Endodermal cell (in vitro differentiated cells): ENCODE results near the gene NFAT5. TPM values are rescaled to one million over a fixed set of nuclear protein-coding genes. Genes with fewer than 3 reads are reported as not detected.
"Not testable (repeated sequence)": the region's sequence is repeated elsewhere in the genome, so short reads cannot be mapped to it uniquely, and the experiment has no call there.

Experiments
- DNase-seq: peaks from one replicate; pipeline ENCODE4 v3.0.0-alpha.2; 2017
- H3K27ac ChIP-seq: 2 replicates; pipeline ENCODE4 v1.5.1; 2013; ENCODE audit warnings: mild to moderate bottlenecking, low read depth, low read length, moderate library complexity
- H3K27me3 ChIP-seq: 2 replicates; pipeline ENCODE4 v1.6.1; 2013; ENCODE audit warnings: mild to moderate bottlenecking, low read length, moderate library complexity; ENCODE audit not compliant: insufficient read depth, control insufficient read depth, poor library complexity, severe bottlenecking
- H3K36me3 ChIP-seq: 2 replicates; pipeline ENCODE4 v1.7.0; 2013; ENCODE audit warnings: mild to moderate bottlenecking, low read length, moderate library complexity; ENCODE audit not compliant: control insufficient read depth, insufficient read depth
- H3K4me1 ChIP-seq: one replicate; pipeline ENCODE4 v1.7.0; 2013; ENCODE audit warnings: low read length; ENCODE audit not compliant: control insufficient read depth, insufficient read depth
- H3K4me3 ChIP-seq: 2 replicates; pipeline ENCODE4 v1.5.1; 2013; ENCODE audit warnings: mild to moderate bottlenecking, low read length, moderate library complexity
- H3K9ac ChIP-seq: 2 replicates; pipeline ENCODE4 v1.6.1; 2013; ENCODE audit warnings: mild to moderate bottlenecking, low read length, moderate library complexity; ENCODE audit not compliant: poor library complexity, severe bottlenecking; ENCODE audit errors: extremely low read depth
- H3K9me3 ChIP-seq: 2 replicates; pipeline ENCODE4 v1.6.1; 2013; ENCODE audit warnings: mild to moderate bottlenecking, low read length, moderate library complexity; ENCODE audit not compliant: control insufficient read depth
- H3K27ac Mint-ChIP-seq: 2 replicates; pipeline ENCODE4 v1.8.0; 2020; ENCODE audit warnings: mixed read lengths
- H3K27me3 Mint-ChIP-seq: 2 replicates; pipeline ENCODE4 v1.8.0; 2021; ENCODE audit warnings: mild to moderate bottlenecking, mixed read lengths; ENCODE audit not compliant: insufficient read depth
- H3K36me3 Mint-ChIP-seq: 2 replicates; pipeline ENCODE4 v1.8.0; 2020; ENCODE audit warnings: low read depth, mixed read lengths
- H3K4me1 Mint-ChIP-seq: 2 replicates; pipeline ENCODE4 v1.8.0; 2020; ENCODE audit warnings: mixed read lengths
- H3K4me3 Mint-ChIP-seq: 2 replicates; pipeline ENCODE4 v1.8.0; 2020; ENCODE audit warnings: mild to moderate bottlenecking, moderate library complexity, mixed read lengths
- H3K9me3 Mint-ChIP-seq: 2 replicates; pipeline ENCODE4 v1.8.0; 2020; ENCODE audit warnings: mild to moderate bottlenecking, mixed read lengths
- WGBS, 2 experiments: methylation state at CpG; one replicate each; pipeline versions ENCODE4 v1.1.5 to v1.1.7; 2013; ENCODE audit warnings: missing lambda C conversion rate in 2 of 2, mixed read lengths in 1 of 2; ENCODE audit not compliant: insufficient coverage in 1 of 2, insufficient read length in 1 of 2; 5-methylcytosine and 5-hydroxymethylcytosine counted together
- total RNA-seq, 2 donors: library from RNA; stranded (reverse); fragmentation: NEBNext Ultra II Directional in 1 of 2; extraction: Animal tissue kit (Norgen Biotek cat#: 25700) in 1 of 2; gene quantifications; 2 replicates in 1 of 2; 3 replicates in 1 of 2; pipeline ENCODE4 v1.2.1, GENCODE V29; 2021
- TF ChIP-seq, protein P1 (sequence below): fragments of 200-600 bp; sonication (generic); conservative IDR thresholded peaks from 2 replicates; pipeline ENCODE4 v1.5.0; 2021; ENCODE audit warnings: antibody characterized with exemption, mild to moderate bottlenecking

NFAT5 gene
- total RNA-seq, 2 donors from 2014 or later, result 38.8 to 40.3 TPM

DNA sequence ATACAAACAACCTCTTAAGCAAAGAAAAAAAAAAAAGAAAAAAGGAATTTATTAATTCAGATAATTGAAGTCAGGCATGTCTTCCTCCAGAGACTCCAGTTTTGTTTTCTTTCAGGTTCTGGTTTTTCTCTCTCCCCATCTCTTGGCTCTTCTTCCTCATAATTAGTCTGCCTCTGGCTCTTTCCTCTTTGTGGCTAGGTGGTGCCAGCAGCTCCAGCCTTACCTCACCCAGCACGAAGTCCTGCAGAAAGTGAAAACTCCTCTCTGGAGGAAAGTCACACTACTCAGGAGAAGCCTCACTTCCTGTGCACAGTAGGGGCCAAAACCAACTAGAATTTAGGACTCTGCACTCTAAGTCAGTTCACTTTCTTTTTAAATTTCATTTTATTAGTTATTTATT lies 10.3 kb upstream of the NFAT5 start:
- no peaks in the 10 kb centered on the region for H3K4me1 ChIP-seq
- no peaks in the 10 kb centered on the region for H3K27me3 Mint-ChIP-seq
- H3K9me3 ChIP-seq, result peaks cover 3% of the 10 kb centered on the region
- H3K4me1 Mint-ChIP-seq, result peaks cover 5% of the 10 kb centered on the region
- H3K27ac Mint-ChIP-seq, result no peak overlapping the region
- WGBS, 2 experiments, result 67 to 82% methylated on average over 1 of the region's 1 CpG
- H3K27me3 ChIP-seq, result no peaks in the 10 kb centered on the region
- H3K27ac ChIP-seq, result no peak overlapping the region
- no peak for DNase-seq
- no peak overlapping the region for H3K4me3 ChIP-seq
- TF ChIP-seq, protein P1, sequence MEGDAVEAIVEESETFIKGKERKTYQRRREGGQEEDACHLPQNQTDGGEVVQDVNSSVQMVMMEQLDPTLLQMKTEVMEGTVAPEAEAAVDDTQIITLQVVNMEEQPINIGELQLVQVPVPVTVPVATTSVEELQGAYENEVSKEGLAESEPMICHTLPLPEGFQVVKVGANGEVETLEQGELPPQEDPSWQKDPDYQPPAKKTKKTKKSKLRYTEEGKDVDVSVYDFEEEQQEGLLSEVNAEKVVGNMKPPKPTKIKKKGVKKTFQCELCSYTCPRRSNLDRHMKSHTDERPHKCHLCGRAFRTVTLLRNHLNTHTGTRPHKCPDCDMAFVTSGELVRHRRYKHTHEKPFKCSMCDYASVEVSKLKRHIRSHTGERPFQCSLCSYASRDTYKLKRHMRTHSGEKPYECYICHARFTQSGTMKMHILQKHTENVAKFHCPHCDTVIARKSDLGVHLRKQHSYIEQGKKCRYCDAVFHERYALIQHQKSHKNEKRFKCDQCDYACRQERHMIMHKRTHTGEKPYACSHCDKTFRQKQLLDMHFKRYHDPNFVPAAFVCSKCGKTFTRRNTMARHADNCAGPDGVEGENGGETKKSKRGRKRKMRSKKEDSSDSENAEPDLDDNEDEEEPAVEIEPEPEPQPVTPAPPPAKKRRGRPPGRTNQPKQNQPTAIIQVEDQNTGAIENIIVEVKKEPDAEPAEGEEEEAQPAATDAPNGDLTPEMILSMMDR, result no peak
- no peaks in the 10 kb centered on the region for H3K36me3 Mint-ChIP-seq
- H3K4me3 Mint-ChIP-seq, result no peak overlapping the region
- H3K9me3 Mint-ChIP-seq, result peaks cover 3% of the 10 kb centered on the region
- H3K36me3 ChIP-seq, result no peaks in the 10 kb centered on the region
- no peak overlapping the region for H3K9ac ChIP-seq

GRCh38 chr16:69555867-69556266 lies 9.9 kb upstream of the NFAT5 start:
- WGBS, 2 experiments, result 98% methylated on average over 2 of the region's 2 CpGs; no CpG with 5 or more reads in 1 of the 2 experiments
- H3K4me3 Mint-ChIP-seq, result no peak overlapping the region
- no peaks in the 10 kb centered on the region for H3K27me3 Mint-ChIP-seq
- no peak overlapping the region for H3K27ac Mint-ChIP-seq
- H3K36me3 ChIP-seq, result no peaks in the 10 kb centered on the region
- no peaks in the 10 kb centered on the region for H3K4me1 ChIP-seq
- no peaks in the 10 kb centered on the region for H3K36me3 Mint-ChIP-seq
- H3K27me3 ChIP-seq, result no peaks in the 10 kb centered on the region
- H3K4me3 ChIP-seq, result no peak overlapping the region
- no peak overlapping the region for H3K9ac ChIP-seq
- no peak overlapping the region for H3K27ac ChIP-seq
- peaks cover 3% of the 10 kb centered on the region for H3K9me3 ChIP-seq
- H3K9me3 Mint-ChIP-seq, result peaks cover 3% of the 10 kb centered on the region
- TF ChIP-seq, protein P1, result no peak
- peaks cover 5% of the 10 kb centered on the region for H3K4me1 Mint-ChIP-seq
- no peak for DNase-seq

DNA sequence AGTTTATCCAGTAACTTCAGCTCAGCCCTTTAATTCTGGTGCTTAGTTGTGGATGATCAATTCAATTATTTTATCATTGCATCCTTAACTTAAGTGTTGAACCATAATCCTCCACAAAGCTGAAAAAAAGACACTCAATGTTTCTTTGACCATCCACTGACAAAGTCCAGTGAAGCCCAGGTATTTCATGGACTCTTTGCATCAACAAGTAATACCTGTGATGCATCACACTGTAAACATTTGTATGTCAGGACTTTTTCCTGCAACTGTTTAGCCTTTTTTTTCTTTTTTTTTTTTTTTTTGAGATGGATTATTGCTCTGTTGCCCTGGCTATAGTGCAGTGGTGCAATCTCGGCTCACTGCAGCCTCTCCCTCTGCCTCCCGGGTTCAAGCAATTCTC lies 6.6 kb upstream of the NFAT5 start:
- H3K27ac Mint-ChIP-seq, result no peak overlapping the region
- no peak overlapping the region for H3K4me3 Mint-ChIP-seq
- H3K27ac ChIP-seq, result no peak overlapping the region
- no peaks in the 10 kb centered on the region for H3K9me3 ChIP-seq
- peaks cover 6% of the 10 kb centered on the region for H3K4me1 ChIP-seq
- no peak for DNase-seq
- H3K9ac ChIP-seq, result no peak overlapping the region
- H3K9me3 Mint-ChIP-seq, result peaks cover 3% of the 10 kb centered on the region
- 92 to 93% methylated on average over 2 of the region's 2 CpGs for WGBS, 2 experiments
- no peaks in the 10 kb centered on the region for H3K27me3 ChIP-seq
- no peaks in the 10 kb centered on the region for H3K36me3 ChIP-seq
- H3K4me3 ChIP-seq, result no peak overlapping the region
- H3K36me3 Mint-ChIP-seq, result no peaks in the 10 kb centered on the region
- no peaks in the 10 kb centered on the region for H3K27me3 Mint-ChIP-seq
- TF ChIP-seq, protein P1, result no peak
- peaks cover 7% of the 10 kb centered on the region for H3K4me1 Mint-ChIP-seq

GRCh38 chr16:69561367-69561766 lies 4.4 kb upstream of the NFAT5 start:
- not testable (repeated sequence) for H3K27me3 ChIP-seq, H3K9ac ChIP-seq, H3K9me3 Mint-ChIP-seq, H3K27me3 Mint-ChIP-seq, H3K9me3 ChIP-seq, H3K4me3 Mint-ChIP-seq, DNase-seq, H3K27ac ChIP-seq, H3K27ac Mint-ChIP-seq, H3K4me3 ChIP-seq, H3K36me3 Mint-ChIP-seq, H3K4me1 ChIP-seq, H3K36me3 ChIP-seq
- 100% methylated on average over 1 to 2 of the region's 2 CpGs for WGBS, 2 experiments
- H3K4me1 Mint-ChIP-seq, result peaks cover 16% of the 10 kb centered on the region
